Transverse colon (tissue), 4 donors: Measurements from ENCODE around the gene RPL13A. TPM values are rescaled to one million over a fixed set of nuclear protein-coding genes. Genes with fewer than 3 reads are reported as not detected.
A peak's percentile ranks its signal among the peaks of the same experiment; 100 is the strongest.
"Not testable (repeated sequence)": the region's sequence is repeated elsewhere in the genome, so short reads cannot be mapped to it uniquely, and the experiment has no call there.

ENCODE experiments used
- DNase-seq: peaks from one replicate; pipeline ENCODE4 v3.0.0-alpha.2; 2019
- H3K27ac ChIP-seq, 4 donors: fragments of 200-600 bp; sonication (generic); 2 replicates each; pipeline ENCODE4 v1.5.1; 2016 to 2018; ENCODE audit warnings: inconsistent platforms in 4 of 4
- H3K27me3 ChIP-seq: fragments of 200-600 bp; sonication (generic); 2 replicates; pipeline ENCODE4 v1.5.1; 2017; ENCODE audit warnings: inconsistent platforms
- H3K36me3 ChIP-seq, 4 donors: fragments of 200-600 bp; sonication (generic); 2 replicates each; pipeline ENCODE4 v1.5.1; 2017 to 2019; ENCODE audit warnings: inconsistent platforms in 4 of 4
- H3K4me1 ChIP-seq, 4 donors: fragments of 200-600 bp; sonication (generic); 2 replicates each; pipeline ENCODE4 v1.5.1; 2017 to 2020; ENCODE audit warnings: inconsistent platforms in 4 of 4
- H3K4me3 ChIP-seq, 4 donors: fragments of 200-600 bp; sonication (generic); 1 replicate in 1 of 4; 2 replicates in 3 of 4; pipeline versions ENCODE4 v1.5.1 to v1.6.1; 2017 to 2019; ENCODE audit warnings: inconsistent platforms in 4 of 4
- H3K9me3 ChIP-seq, 2 donors: fragments of 200-600 bp; sonication (generic); 2 replicates each; pipeline ENCODE4 v1.5.1; 2017 to 2019; ENCODE audit warnings: inconsistent platforms in 2 of 2
- CTCF ChIP-seq, 5 experiments: fragments of 200-600 bp in 3 of 5; fragments of 450-650 bp in 2 of 5; sonication (generic) in 3 of 5; IDR thresholded peaks; 1 replicate in 2 of 5; 2 replicates in 3 of 5; pipeline ENCODE4 v1.5.1; 2016 to 2017; ENCODE audit warnings: antibody characterized with exemption in 5 of 5, inconsistent platforms in 3 of 5, mild to moderate bottlenecking in 2 of 5, moderate library complexity in 1 of 5
- EP300 ChIP-seq: sonication (generic); formaldehyde crosslinking; IDR thresholded peaks from one replicate; pipeline ENCODE4 v1.6.1; 2017; ENCODE audit warnings: antibody characterized with exemption, low read depth
- POLR2A ChIP-seq: fragments of 450-650 bp; IDR thresholded peaks from one replicate; pipeline ENCODE4 v1.6.1; 2016; ENCODE audit warnings: antibody characterized with exemption, mild to moderate bottlenecking, moderate library complexity
- POLR2AphosphoS5 ChIP-seq, 3 donors: sonication (generic); formaldehyde crosslinking; IDR thresholded peaks; one replicate each; pipeline ENCODE4 v1.6.1; 2016; ENCODE audit warnings: antibody characterized with exemption in 3 of 3
- WGBS, 2 donors: methylation state at CpG; one replicate each; pipeline ENCODE4 v1.1.5; 2018; ENCODE audit warnings: low coverage in 1 of 2; 5-methylcytosine and 5-hydroxymethylcytosine counted together
- in situ Hi-C, 4 donors: fragments of 200-750 bp; cut with MboI; loops; one replicate each; pipeline versions ENCODE4 v1.15.0 to v1.15.1; 2017; ENCODE audit warnings: low sequenced_read_pairs in 3 of 4, low pct_ligation_motif_present in 1 of 4, low pct_unique_long_range_greater_than_20kb in 1 of 4
- intact Hi-C: fragments of 100-400 bp; cut with DNase I; formaldehyde crosslinking; loops from one replicate; pipeline ENCODE4 v1.15.1; 2023; ENCODE audit warnings: low total_unique reads
- total RNA-seq, 4 donors: library from RNA; depleted of rRNA; stranded (reverse); fragments of >200 nt; gene quantifications; one replicate each; pipeline ENCODE4 v1.1.0, GENCODE V29; 2016

RPL13A gene
- total RNA-seq, 4 donors from 2014 or later: 1,219 to 2,956 (median 2,884) TPM

GRCh38 chr19:49443366-49444099 is 43.9 kb upstream of the RPL13A start:
- 0% methylated on average over 17 to 27 of the region's 47 CpGs for WGBS, 2 donors
- Histone ChIP-seq H3K27me3 (peaks cover 43% of the 10 kb centered on the region), H3K27ac (peak overlapping the region; percentile 76 to 84 (median 82)), H3K4me1 (peaks cover 0 to 32% (median 4%) of the 10 kb centered on the region in 4 donors), H3K4me3 (peak overlapping the region; percentile 51 to 64 (median 54)), H3K9me3 (no peaks in the 10 kb centered on the region), H3K36me3 (peaks cover 0 to 3% (median 0%) of the 10 kb centered on the region in 4 donors)
- in situ Hi-C loops (loop anchor here in 2 of 4 donors (5.0 to 10.0 kb wide), 2 partner anchors 49 to 51 kb away; no protein-coding TSS in a partner anchor), intact Hi-C loops (loop anchor here (2.0 to 10.0 kb wide), 3 partner anchors 51 to 219 kb away; no protein-coding TSS in a partner anchor)
- peak; percentile 15 for TF ChIP-seq POLR2A
- peak in 1 of 3 donors; percentile 6 for TF ChIP-seq POLR2AphosphoS5 (IDR thresholded peaks at IDR 0.05)
- peak; percentile 74 to 96 (median 82) for TF ChIP-seq CTCF (IDR thresholded peaks at IDR 0.05)
- TF ChIP-seq EP300: no peak
- peak; percentile 95 for DNase-seq

- peak overlapping the region in 2 of 4 donors; percentile 76 to 83 for H3K27ac ChIP-seq
- WGBS, 2 donors: 47% methylated on average over 5 of the region's 5 CpGs; no CpG with 5 or more reads in 1 of the 2 donors
These were observed 43.2 kb upstream of the RPL13A start for GRCh38 chr19:49444100-49444700.

GRCh38 chr19:49445997-49446396 is 41.4 kb upstream of the RPL13A start:
- WGBS, 2 donors: 33 to 58% methylated on average over 1 to 3 of the region's 3 CpGs
- no peaks in the 10 kb centered on the region for H3K9me3 ChIP-seq
- no peak for DNase-seq
- H3K4me3 ChIP-seq: no peak overlapping the region
- H3K4me1 ChIP-seq: peaks cover 4 to 41% (median 12%) of the 10 kb centered on the region in 4 donors
- no peak for TF ChIP-seq EP300
- no peak for TF ChIP-seq POLR2A
- TF ChIP-seq CTCF (IDR thresholded peaks at IDR 0.05): no peak
- peaks cover 0 to 13% (median 2%) of the 10 kb centered on the region in 4 donors for H3K36me3 ChIP-seq
- peaks cover 18% of the 10 kb centered on the region for H3K27me3 ChIP-seq
- in situ Hi-C loops (loop anchor here in 1 of 4 donors (10.0 kb wide), 1 partner anchor 51 kb away; no protein-coding TSS in a partner anchor), intact Hi-C loops (loop anchor here (10.0 kb wide), 1 partner anchor 221 kb away; no protein-coding TSS in a partner anchor)
- H3K27ac ChIP-seq: no peak overlapping the region

More at GRCh38 chr19:49444100-49444700, 43.2 kb upstream of the RPL13A start:
- H3K9me3 ChIP-seq, H3K36me3 ChIP-seq, DNase-seq: not testable (repeated sequence)
- intact Hi-C loops (loop anchor here (5.0 to 10.0 kb wide), 2 partner anchors 52 to 219 kb away; no protein-coding TSS in a partner anchor), in situ Hi-C loops (loop anchor here in 2 of 4 donors (5.0 to 10.0 kb wide), 2 partner anchors 49 to 52 kb away; no protein-coding TSS in a partner anchor)
- Histone ChIP-seq H3K27me3 (peaks cover 36% of the 10 kb centered on the region), H3K4me3 (peak overlapping the region in 1 of 4 donors; percentile 64), H3K4me1 (peaks cover 0 to 32% (median 4%) of the 10 kb centered on the region in 4 donors)

GRCh38 chr19:49447485-49448431 is 39.6 kb upstream of the RPL13A start:
- in situ Hi-C loops (loop anchor here in 1 of 4 donors (10.0 kb wide), 1 partner anchor 53 kb away; no protein-coding TSS in a partner anchor), intact Hi-C loops (loop anchor here (10.0 kb wide), 1 partner anchor 223 kb away; no protein-coding TSS in a partner anchor)
- Histone ChIP-seq H3K9me3 (no peaks in the 10 kb centered on the region), H3K27ac (no peak overlapping the region), H3K4me3 (no peak overlapping the region), H3K27me3 (peaks cover under 1% of the 10 kb centered on the region), H3K4me1 (peaks cover 4 to 35% (median 9%) of the 10 kb centered on the region in 4 donors), H3K36me3 (peaks cover 0 to 13% (median 2%) of the 10 kb centered on the region in 4 donors)
- no peak for DNase-seq
- TF ChIP-seq POLR2AphosphoS5 (IDR thresholded peaks at IDR 0.05) (no peak), CTCF (IDR thresholded peaks at IDR 0.05) (no peak), POLR2A (no peak), EP300 (no peak)
- WGBS, 2 donors: 67 to 80% methylated on average over 3 to 31 of the region's 32 CpGs
